NOMO-1 treated with DMSO at 0.1 percent for 48 hours (cell line): ENCODE measurements around the gene LACTBL1.

Experiments used
- DNase-seq: peaks from one replicate; lab custom pipeline; 2025; ENCODE audit not compliant: unreplicated experiment; lab: John Stamatoyannopoulos, UW

The LACTBL1 gene

GRCh38 chr1:22976461-22977243 lies 4.0 kb upstream of the LACTBL1 start:
- peak; percentile 72 for DNase-seq

- DNase-seq = no peak
Observed at GRCh38 chr1:22976127-22976460, 3.4 kb upstream of the LACTBL1 start.

GRCh38 chr1:22975694-22976093 lies 3.0 kb upstream of the LACTBL1 start:
- no peak for DNase-seq

GRCh38 chr1:22971611-22972405 lies 858 bp downstream of the LACTBL1 start:
- no peak for DNase-seq

- DNase-seq = no peak
Observed at GRCh38 chr1:22971161-22971560, 1.5 kb downstream of the LACTBL1 start.

- DNase-seq = no peak
Observed at GRCh38 chr1:22970096-22970495, 2.6 kb downstream of the LACTBL1 start.

GRCh38 chr1:22969304-22969709 lies 3.4 kb downstream of the LACTBL1 start:
- DNase-seq = no peak

GRCh38 chr1:22967833-22968232 lies 4.8 kb downstream of the LACTBL1 start:
- no peak for DNase-seq

- DNase-seq = no peak
Observed at GRCh38 chr1:22966309-22966708, 6.4 kb downstream of the LACTBL1 start.

- no peak for DNase-seq
Observed at GRCh38 chr1:22963044-22963677, 9.5 kb downstream of the LACTBL1 start.

GRCh38 chr1:22962558-22962957 lies 10.1 kb downstream of the LACTBL1 start:
- DNase-seq = no peak

GRCh38 chr1:22959545-22960360 lies 12.9 kb downstream of the LACTBL1 start:
- DNase-seq = no peak

- DNase-seq = no peak
Observed at GRCh38 chr1:22958556-22958955, 14.1 kb downstream of the LACTBL1 start.

- no peak for DNase-seq
Observed at GRCh38 chr1:22957066-22957465, 15.6 kb downstream of the LACTBL1 start.

- no peak for DNase-seq
Observed at GRCh38 chr1:22955146-22955545, 17.5 kb downstream of the LACTBL1 start.

GRCh38 chr1:22953740-22954141 lies 18.9 kb downstream of the LACTBL1 start:
- DNase-seq = no peak

GRCh38 chr1:22953057-22953739 lies 19.5 kb downstream of the LACTBL1 start:
- no peak for DNase-seq

GRCh38 chr1:22952694-22953056 lies 20.0 kb downstream of the LACTBL1 start:
- no peak for DNase-seq

- DNase-seq = no peak
Observed at GRCh38 chr1:22951796-22952195, 20.9 kb downstream of the LACTBL1 start.

- DNase-seq = no peak
Observed at GRCh38 chr1:22949822-22950331, 22.8 kb downstream of the LACTBL1 start.
